GM12874 (cell line): Measurements from ENCODE around the gene CHMP2A.

Experiments
- CTCF ChIP-seq: IDR thresholded peaks from 2 replicates; pipeline ENCODE4 v1.5.1; 2011; ENCODE audit warnings: low read depth, mild to moderate bottlenecking, control low read depth, low read length, moderate library complexity; ENCODE audit not compliant: insufficient read depth

CHMP2A gene

GRCh38 chr19:58543826-58544590, 10.9 kb downstream of the CHMP2A start, which contains the start of gene TRIM28:
TSS of gene TRIM28 (plus strand) at chr19:58544064. CDS start at chr19:58544758, 694 bp downstream.
- TF ChIP-seq CTCF: no peak

- TF ChIP-seq CTCF: no peak
These were observed 16.4 kb downstream of the CHMP2A start for GRCh38 chr19:58538257-58539168.

- TF ChIP-seq CTCF: no peak
These were observed 17.8 kb downstream of the CHMP2A start for GRCh38 chr19:58536852-58537798.

GRCh38 chr19:58535857-58536256, 19.0 kb downstream of the CHMP2A start:
- TF ChIP-seq CTCF: no peak

GRCh38 chr19:58531034-58531840, 23.7 kb downstream of the CHMP2A start:
- TF ChIP-seq CTCF: no peak

GRCh38 chr19:58529405-58529804, 25.5 kb downstream of the CHMP2A start:
- TF ChIP-seq CTCF: no peak
